Tibial nerve (tissue), 4 donors: Measurements from ENCODE around the gene MAGEF1.

Source experiments
- CTCF ChIP-seq, 5 experiments: fragments of 200-600 bp in 3 of 5; fragments of 450-650 bp in 2 of 5; sonication (generic) in 3 of 5; IDR thresholded peaks; one replicate each; pipeline ENCODE4 v1.5.1; 2016 to 2019; ENCODE audit warnings: antibody characterized with exemption in 5 of 5, mild to moderate bottlenecking in 3 of 5, moderate library complexity in 2 of 5
- EP300 ChIP-seq, 2 donors: sonication (generic); formaldehyde crosslinking; IDR thresholded peaks; one replicate each; pipeline ENCODE4 v1.6.1; 2017; ENCODE audit warnings: antibody characterized with exemption in 2 of 2, mild to moderate bottlenecking in 1 of 2
- POLR2A ChIP-seq, 2 donors: fragments of 450-650 bp; IDR thresholded peaks; one replicate each; pipeline ENCODE4 v1.6.1; 2017; ENCODE audit warnings: antibody characterized with exemption in 2 of 2, mild to moderate bottlenecking in 2 of 2, moderate library complexity in 2 of 2

GRCh38 chr3:184715943-184716621, 4.2 kb upstream of the MAGEF1 start:
- no peak for TF ChIP-seq CTCF (IDR thresholded peaks at IDR 0.05)
- no peak for TF ChIP-seq POLR2A (IDR thresholded peaks at IDR 0.05)
- TF ChIP-seq EP300 (IDR thresholded peaks at IDR 0.05) = no peak
